Epithelial cell of prostate (primary cell): Measurements from ENCODE around the gene SEM1.
"Not testable (repeated sequence)": the region's sequence is repeated elsewhere in the genome, so short reads cannot be mapped to it uniquely, and the experiment has no call there.

Source experiments
- DNase-seq: peaks from one replicate; pipeline ENCODE4 v3.0.0-alpha.2; 2011; ENCODE audit warnings: low read depth, low spot score
- H3K27ac ChIP-seq: fragments of 450-650 bp; 2 replicates; pipeline ENCODE4 v1.5.1; 2017; ENCODE audit warnings: mild to moderate bottlenecking

Gene SEM1

DNA sequence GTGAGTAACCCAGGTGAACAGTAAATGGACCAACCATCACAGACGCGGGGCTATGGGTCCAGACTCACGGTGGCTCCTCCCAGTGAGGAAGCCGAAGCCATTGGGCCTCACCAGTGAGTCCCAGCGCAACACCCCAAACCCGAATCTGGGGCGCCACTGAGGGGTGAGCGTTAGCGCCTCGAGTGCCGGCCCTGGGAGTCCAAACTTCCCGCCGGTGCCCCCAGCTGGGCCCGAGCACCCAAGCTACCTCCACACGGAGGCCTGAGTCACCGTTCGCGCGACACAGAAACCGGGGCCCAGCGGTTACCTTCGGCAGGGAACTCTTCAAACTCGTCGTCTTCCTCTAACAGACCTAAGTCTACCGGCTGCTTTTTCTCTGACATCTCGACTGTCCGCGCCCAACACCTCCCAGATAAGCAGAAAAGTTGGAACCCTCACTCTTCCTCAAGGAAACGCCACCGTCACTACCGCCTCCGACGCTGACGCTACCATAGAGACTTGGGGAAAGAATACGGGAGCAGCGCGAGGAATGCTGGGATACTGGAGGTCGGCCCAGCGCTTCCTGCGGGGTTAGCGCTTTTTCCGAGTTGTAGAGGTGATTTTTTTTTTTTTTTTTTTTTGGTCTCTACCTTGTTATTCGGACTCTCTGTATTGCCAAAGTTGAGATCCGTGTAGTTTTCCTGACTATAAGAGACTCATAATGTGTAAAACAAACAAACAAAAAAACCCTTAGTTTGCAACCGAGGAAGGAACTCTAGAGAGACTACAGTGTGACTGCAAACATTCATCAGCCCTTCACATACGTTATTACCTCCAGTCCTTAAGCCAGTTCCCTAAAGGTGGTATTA, at the start of gene SEM1:
TSS of gene SEM1 (minus strand) at position 466 of the 848 bp plus-strand sequence. CDS start at position 383, 83 bp downstream.
- peak within 1 kb of the TSS; percentile 94 for H3K27ac ChIP-seq
- no peak for DNase-seq

DNA sequence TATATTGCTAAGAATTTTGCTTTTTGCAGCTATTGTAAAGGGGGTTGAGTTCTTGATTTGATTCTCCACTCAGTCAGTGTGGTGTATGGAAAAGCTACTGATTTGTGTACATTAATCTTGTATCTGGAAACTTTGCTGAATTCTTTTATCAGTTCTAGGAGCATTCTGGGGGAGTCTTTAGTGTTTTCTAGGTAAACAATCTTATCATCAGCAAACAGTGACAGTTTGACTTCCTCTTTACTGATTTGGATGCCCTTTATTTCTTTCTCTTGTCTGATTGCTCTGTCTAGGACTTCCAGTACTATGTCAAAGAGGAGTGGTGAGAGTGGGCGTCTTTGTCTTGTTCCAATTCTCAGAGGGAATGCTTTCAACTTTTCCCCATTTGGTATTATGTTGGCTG, 48.2 kb upstream of the SEM1 start:
- DNase-seq, H3K27ac ChIP-seq: not testable (repeated sequence)

DNA sequence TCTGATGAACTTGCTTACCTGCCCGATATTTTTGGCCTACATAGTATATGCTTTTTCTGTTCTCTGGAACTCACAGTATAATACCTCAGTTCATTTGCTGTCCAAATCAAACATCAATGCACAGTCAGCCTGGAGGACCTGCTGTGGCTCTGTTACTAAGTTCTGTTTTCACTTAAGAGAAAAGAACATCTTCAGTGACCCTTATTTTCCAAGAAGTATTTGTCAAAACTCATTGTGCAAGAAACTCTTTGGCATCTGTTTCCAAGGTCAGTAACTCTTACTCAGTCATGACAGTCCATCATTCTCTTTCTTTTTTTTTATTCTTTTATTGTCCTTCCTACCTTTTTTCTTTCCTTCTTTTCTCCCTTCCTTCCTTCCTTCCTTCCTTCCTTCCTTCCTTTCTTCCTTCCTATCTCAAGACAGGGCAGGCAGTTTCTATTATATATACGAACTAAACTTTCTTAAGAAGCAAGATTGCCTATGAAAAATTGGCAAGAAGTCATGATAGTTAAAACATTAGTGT, 37.8 kb upstream of the SEM1 start:
- no peak for DNase-seq
- H3K27ac ChIP-seq = no peak overlapping the region

DNA sequence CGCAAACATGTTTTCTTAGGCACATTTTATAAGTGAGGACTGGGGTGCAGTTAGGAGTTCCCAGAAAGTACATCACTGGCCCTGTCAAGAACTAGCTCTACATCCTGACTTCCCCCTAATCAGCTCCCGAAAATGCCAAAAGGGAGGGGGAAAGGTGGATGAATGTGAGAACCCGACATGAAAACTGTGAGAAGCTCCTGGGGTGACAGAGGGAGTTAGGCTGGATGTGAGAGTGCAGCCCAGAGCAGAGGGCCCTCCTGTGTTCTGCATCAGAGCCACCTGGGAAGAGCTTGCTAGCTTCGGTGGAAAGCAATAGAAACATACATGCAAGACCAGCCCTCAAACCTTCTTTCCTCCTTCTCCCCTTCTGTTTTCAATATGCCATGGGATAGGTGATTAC, 30.5 kb upstream of the SEM1 start:
- no peak for DNase-seq
- H3K27ac ChIP-seq = no peak overlapping the region

DNA sequence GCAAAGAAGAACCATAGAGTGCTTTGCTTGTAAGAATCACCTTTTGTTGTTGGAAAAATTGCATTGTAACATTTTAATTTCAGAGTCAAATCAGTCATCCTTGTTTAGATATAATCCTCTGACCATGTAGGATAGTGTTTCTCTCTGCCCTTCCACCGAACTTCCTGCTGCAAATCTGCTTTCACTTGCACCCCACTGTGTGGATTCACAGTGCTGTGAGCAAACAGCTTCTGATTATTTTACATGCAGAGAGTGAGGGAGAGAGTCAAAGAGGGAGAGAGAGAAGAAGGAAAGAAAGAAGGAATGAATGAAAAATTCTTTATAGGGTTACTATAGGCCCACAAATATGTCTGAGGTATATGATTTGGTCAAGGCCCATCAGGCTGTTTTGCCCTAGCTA, 30.0 kb upstream of the SEM1 start:
- no peak for DNase-seq
- no peak overlapping the region for H3K27ac ChIP-seq

DNA sequence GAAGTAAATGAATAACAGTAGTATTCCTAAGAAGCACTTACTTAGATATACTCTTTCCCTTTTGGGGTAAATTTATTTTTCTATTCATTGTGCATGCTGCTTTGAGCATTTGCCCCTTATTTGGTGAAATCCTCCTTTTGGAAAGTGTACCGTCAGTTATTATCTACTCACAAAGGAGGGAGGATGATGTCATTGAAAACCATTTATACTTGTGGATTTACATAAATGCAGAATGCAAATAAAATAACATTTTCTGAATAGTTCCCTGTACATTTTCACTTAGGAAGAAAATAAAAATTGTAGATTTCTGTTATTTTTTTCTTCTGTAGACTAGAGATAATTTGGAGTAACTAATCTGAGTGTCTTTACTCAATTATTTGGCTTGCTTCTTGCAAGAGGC, 29.5 kb upstream of the SEM1 start:
- no peak for DNase-seq
- H3K27ac ChIP-seq = no peak overlapping the region

DNA sequence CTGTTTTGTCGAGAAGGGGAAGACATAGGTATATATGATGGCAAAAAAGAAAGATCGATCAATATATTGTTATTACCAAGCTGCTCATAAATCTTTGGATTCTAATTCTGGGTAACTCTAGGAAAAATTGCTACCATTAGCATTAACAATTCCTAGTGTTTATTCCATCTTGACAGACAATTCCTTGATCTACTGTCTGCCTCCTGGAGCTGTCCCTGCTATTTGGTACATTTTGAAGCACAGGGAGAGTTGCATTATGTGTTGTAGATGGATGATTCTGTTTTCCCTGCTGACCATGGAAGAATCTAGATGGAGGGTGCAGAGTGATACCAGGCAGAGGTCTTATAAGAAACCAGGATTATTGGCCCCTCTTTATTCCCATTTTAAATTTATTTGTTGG, 29.1 kb upstream of the SEM1 start:
- no peak overlapping the region for H3K27ac ChIP-seq

DNA sequence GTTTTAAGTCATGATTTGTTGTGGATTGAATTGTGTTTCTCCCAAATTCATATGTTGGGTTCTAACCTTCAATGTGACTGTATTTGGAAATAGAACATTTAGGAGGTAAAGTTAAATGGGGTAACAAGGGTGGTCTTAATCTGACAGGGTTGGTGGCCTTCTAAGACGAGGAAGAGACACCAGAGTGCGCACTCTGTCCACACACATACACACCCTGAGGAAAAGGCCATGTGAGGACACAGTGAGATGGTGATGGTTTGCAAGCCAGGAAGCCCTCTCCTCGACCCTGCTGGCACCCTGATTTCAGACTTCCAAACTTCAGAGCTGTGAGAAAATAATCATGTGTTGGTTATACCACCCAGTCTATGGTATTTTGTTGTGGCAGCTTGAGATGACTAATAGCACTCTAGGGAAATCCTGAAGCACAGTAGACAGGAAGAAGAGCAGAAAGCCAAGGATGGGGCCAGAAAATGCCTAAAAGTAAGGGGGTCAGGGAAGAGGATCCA, 28.0 kb upstream of the SEM1 start:
- H3K27ac ChIP-seq = no peak overlapping the region
- DNase-seq = no peak

More for the DNA sequence above, 29.1 kb upstream of the SEM1 start:
- DNase-seq = no peak

DNA sequence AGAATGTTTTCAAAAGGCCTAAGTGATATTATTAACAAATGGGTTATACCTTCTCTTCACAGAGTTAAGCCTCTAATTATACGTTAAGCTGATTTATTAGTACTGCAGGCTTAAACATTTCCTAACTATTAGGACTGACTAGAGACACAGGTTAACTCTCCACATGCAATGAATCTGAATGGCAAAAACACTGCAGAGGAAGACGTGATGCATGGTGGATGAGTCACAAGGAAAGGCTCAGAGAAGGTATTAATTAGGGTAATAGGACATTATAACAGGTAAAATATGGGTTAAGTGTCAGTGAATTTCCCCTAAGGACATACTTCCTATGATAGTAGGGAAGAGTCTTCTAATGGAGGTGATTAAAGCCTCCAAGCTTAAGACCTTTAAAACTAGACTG, 24.7 kb upstream of the SEM1 start:
- no peak for DNase-seq
- no peak overlapping the region for H3K27ac ChIP-seq

DNA sequence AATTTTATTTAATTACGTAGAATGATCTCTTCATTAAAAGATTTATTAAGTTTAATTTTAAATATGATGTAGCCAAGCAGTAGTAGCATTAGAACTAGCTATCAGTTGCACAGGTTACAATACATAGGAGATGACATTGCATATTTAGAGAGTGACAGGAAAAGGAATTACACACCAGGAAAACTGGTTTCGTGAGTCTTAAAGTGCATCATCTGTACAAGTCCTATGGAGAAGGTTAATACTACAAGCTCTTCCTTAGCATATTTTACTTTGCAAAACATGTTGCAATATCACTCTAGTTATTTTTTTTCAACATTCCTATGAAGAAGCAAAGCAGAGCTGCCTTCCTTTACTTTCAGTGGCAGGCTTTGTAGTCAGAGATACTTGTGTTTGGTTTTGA, 20.2 kb upstream of the SEM1 start:
- H3K27ac ChIP-seq = peak overlapping the region; percentile 87
- peak; percentile 52 for DNase-seq

DNA sequence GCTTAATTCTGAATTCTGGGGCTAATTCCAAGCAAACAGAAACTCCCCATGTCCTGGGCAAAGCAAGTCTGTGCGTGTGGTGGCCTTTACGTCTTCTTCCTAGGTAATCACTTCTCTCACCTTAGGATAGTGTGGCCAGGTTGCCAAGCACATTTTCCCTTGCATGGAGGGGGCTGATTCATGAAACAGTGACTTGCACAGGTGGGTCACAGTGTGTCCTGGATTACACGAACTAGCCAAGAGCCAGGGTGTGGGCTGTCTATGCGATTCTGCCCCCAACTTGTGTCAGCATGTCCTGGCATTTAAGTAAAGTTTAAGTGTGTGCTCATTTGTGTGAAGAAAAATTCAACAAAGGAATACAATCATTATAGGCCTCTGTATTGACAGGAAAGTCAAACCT, 18.5 kb upstream of the SEM1 start:
- H3K27ac ChIP-seq = peak overlapping the region; percentile 87
- DNase-seq = peak; percentile 79

DNA sequence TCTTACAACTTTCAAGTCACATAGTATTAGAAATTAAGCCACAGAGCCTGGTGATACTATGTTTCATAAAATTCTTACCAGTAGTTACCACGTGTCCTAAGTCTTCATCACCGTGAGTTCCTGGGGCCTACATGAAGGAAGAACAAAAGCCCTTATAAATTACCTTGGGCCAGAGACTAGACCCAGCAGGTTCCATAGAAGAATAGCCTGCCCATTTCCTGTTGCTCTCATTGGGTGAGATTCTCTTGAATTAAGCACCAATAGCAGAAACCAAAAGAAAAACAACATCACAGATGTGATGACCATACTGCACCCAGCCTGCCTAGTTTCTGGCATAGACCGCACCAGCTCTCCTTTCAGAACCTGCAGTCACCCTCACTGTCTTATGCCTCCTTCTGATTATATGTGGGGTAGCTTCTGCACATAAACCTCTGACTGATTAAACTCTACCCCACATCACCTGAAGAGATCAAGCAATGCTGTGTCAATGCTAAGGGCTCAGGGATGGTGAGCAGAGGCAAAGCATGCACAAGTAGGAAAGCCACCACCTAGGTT, 18.0 kb upstream of the SEM1 start:
- H3K27ac ChIP-seq = peak overlapping the region; percentile 87
- DNase-seq = no peak

DNA sequence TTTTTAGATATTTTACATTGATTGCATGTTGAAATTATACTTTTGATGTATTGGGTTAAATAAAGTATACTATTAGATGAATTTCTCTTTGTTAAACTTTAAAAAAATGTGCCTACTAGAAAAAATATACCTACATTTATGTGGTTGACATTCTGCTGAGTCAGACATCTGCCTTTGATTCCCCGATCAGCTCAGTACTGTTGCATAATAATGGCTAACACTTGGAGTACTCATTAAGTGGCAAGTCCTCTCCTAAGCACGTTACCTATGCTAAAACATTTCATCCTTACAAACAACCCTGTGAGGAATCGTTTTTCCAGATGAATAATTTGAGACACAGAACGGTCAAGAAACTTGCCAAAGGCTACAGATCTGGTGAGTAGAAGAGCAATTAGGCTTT, 14.0 kb upstream of the SEM1 start:
- DNase-seq = peak; percentile 41
- H3K27ac ChIP-seq = no peak overlapping the region

DNA sequence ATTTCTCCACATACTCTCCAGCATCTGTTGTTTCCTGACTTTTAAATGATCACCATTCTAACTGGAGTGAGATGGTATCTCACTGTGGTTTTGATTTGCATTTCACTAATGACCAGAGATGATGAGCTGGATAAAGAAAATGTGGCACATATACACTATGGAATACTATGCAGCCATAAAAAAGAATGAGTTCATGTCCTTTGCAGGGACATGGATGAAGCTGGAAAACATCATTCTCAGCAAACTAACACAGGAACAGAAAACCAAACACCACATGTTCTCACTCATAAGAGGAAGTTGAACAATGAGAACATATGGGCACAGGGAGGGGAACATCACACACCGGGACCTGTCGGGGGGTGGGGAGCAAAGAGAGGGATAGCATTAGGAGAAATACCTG, 13.3 kb upstream of the SEM1 start:
- not testable (repeated sequence) for H3K27ac ChIP-seq, DNase-seq

DNA sequence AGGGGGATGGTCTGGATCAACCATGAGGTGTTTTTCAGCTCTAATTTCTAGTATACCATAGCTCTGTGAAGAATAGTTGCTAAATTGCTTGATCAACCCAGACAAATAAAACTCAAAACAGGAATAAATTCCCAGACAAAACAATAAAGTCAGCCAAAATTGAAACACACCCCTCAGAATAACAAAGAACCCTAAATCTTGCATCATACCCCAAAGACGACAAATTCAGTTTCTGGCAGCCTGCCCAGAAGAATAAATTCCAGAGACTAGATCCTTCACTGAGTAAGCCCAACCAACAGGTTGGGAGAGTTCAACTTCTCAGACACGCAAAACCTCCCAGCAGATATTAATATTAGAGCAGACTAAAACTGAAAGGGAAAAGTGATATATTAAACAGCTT, 11.2 kb upstream of the SEM1 start:
- DNase-seq = peak; percentile 45
- peak overlapping the region; percentile 35 for H3K27ac ChIP-seq

DNA sequence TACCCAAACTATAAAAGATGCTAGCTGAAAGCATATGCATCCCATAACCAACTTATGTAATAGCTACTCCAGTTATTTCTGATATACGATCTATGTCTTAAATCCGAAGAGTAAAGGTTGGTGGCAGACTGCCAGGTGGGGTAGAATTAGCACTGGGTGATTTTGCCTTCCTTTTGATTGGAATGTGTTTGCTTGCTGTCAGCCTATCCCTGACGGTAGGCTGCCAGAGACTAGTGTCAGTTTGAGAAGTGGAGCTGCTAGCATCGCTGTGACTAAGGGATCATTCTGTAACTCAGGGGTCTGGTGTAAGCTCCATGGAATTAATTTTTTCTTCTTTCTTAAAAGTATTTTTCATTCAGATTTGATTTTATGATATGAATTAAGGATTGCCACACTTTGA, 9.5 kb upstream of the SEM1 start:
- no peak overlapping the region for H3K27ac ChIP-seq
- no peak for DNase-seq

DNA sequence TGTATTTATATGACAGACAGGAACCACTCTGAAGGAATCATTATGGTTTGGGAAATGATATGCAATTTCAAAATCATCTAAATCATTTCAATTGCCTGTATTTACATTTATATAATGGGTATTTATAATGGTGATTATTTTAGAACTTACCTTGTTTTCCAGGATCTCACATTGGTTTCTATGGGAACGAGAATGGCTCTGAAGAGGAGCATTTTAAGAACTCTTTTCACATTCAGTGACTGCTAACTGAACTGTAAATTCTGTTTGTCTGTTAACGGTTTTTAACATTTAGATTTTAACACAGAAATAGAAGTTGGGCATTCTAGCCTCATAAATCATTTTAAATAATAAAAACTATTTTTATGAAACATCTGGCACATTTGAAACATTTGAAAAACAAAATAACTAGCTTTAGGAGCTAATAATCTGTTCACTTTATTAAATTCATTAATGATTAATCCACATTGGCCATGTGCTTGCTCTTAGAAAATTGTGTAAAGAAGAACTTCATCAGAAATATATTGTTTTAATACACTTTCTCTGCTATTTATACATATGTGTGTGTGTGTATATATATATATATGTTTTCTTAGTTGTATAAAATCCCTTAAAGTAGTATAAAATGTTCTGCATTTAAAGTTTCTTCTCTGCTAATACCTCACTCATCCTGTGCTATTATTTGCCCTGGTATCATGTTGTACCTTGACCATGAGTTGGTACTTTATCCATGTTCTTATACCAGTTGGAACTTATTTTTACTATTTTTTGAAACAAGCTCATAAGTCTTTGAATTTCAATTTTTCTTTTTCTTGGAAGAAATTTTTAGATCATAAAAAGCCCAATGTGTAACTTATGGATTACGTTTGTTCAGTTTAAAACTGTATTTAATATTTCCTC, 8.7 kb upstream of the SEM1 start:
- H3K27ac ChIP-seq = no peak overlapping the region
- DNase-seq = no peak

DNA sequence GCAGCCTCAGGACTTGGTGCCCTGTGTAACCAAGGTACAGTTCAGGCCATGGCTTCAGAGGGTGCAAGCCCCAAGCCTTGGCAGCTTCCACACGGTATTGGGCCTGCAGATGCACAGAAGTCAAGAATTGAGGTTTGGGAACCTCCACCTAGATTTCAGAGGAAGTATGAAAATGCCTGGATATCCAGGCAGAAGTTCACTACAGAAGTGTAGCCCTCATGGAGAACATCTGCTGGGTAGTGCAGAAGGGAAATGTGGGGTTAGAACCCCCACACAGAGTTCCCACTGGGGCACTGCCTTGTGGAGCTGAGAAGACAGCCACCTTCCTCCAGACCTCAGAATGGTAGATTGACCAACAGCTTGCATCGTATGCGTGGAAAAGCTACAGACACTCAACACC, 3.4 kb upstream of the SEM1 start:
- DNase-seq = no peak
- no peak overlapping the region for H3K27ac ChIP-seq

DNA sequence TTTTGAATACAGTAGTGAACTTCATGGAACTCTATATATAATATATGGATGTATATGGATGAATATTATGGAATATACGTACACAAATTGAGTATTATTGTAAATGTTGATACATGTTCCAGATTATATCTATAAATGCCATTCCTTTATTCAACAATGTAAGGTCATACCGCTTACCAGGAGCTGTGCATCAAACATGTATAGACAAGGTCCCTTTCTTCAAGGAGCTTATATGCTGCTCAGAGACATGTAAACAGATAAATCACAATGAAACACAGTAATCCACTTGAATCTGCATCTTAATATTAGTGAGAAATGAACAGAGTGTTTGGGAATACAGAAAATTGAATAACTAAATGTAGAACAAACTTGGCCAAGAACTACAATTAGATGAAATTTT, 898 bp upstream of the SEM1 start:
- H3K27ac ChIP-seq = peak overlapping the region; percentile 94

DNA sequence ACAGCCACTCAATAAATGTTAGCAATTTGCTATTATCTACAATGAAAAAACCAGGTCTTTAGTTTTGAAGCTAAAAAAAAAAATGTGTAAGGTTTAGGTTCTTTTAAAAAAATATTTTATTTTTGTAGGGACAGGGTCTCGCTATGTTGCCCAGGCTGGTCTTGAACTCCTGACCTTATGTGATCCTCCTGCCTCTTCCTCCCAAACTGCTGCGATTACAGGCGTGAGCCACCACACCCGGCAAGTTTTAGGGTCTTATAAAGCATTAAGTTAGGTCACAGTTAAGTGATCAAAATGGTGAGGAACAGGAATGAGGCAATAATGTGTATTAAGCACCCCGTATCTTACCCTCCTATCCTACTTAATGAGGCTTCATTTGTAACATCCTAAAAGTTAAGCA, 774 bp downstream of the SEM1 start:
- peak overlapping the region; percentile 94 for H3K27ac ChIP-seq
- DNase-seq = no peak

More for the DNA sequence above, 898 bp upstream of the SEM1 start:
- DNase-seq = peak; percentile 60
